Measurements from ENCODE around the gene KCNK15. TPM values are rescaled to one million over a fixed set of nuclear protein-coding genes. Genes with fewer than 3 reads are reported as not detected.

KCNK15 gene
- total RNA-seq, 4 donors from 2014 or later: 3.6 to 5.6 (median 5.0) TPM

- H3K27me3 ChIP-seq: peaks cover 0 to 43% (median 7%) of the 10 kb centered on the region in 4 donors
- no peak for DNase-seq (ENCODE audit: extremely low spot score)
- no peak overlapping the region for H3K27ac ChIP-seq (replicated peaks in 1 of 4)
- no peak overlapping the region for H3K4me3 ChIP-seq
- H3K9me3 ChIP-seq: no peaks in the 10 kb centered on the region
- H3K4me1 ChIP-seq: peaks cover 23 to 51% (median 48%) of the 10 kb centered on the region in 4 donors
- intact Hi-C loops (cut with DNase I): loop anchor here (10.0 kb wide), 1 partner anchor 217 kb away; the partner anchor contains the start of genes STK4 and TOMM34
- TF ChIP-seq EP300 (IDR thresholded peaks at IDR 0.05): no peak
- TF ChIP-seq POLR2A (IDR thresholded peaks at IDR 0.05; ENCODE audit: low read depth): no peak
- no peak for TF ChIP-seq CTCF (IDR thresholded peaks at IDR 0.05)
- no peak for TF ChIP-seq POLR2AphosphoS5 (IDR thresholded peaks at IDR 0.05)
- peaks cover 0 to 3% (median 0%) of the 10 kb centered on the region in 4 donors for H3K36me3 ChIP-seq
- WGBS: 64% methylated on average over 3 of the region's 3 CpGs
Observed at GRCh38 chr20:44748005-44748370, 2.3 kb downstream of the KCNK15 start.

- Histone ChIP-seq H3K4me3 (peak overlapping the region in 3 of 4 donors; percentile 9 to 32 (median 15)), H3K4me1 (peaks cover 23 to 42% (median 40%) of the 10 kb centered on the region in 4 donors), H3K36me3 (peaks cover 0 to 3% (median 0%) of the 10 kb centered on the region in 4 donors), H3K9me3 (no peaks in the 10 kb centered on the region), H3K27me3 (peaks cover 0 to 57% (median 7%) of the 10 kb centered on the region in 4 donors), H3K27ac (replicated peaks in 1 of 4) (no peak overlapping the region)
- no peak for DNase-seq (ENCODE audit: extremely low spot score)
- TF ChIP-seq CTCF (IDR thresholded peaks at IDR 0.05) (peak in 2 of 3 experiments; percentile 24 to 55), POLR2A (IDR thresholded peaks at IDR 0.05; ENCODE audit: low read depth) (no peak)
- WGBS: 40% methylated on average over 46 of the region's 73 CpGs
- intact Hi-C loops (cut with DNase I): no loop called here
Observed at GRCh38 chr20:44750081-44750805, 4.6 kb downstream of the KCNK15 start.

- WGBS: 69% methylated on average over 13 of the region's 17 CpGs
- Histone ChIP-seq H3K27me3 (peaks cover 0 to 68% (median 7%) of the 10 kb centered on the region in 4 donors), H3K4me1 (peaks cover 6 to 22% (median 19%) of the 10 kb centered on the region in 4 donors), H3K36me3 (peaks cover 0 to 3% (median 0%) of the 10 kb centered on the region in 4 donors), H3K9me3 (no peaks in the 10 kb centered on the region), H3K27ac (replicated peaks in 1 of 4) (no peak overlapping the region), H3K4me3 (no peak overlapping the region)
- TF ChIP-seq POLR2AphosphoS5 (IDR thresholded peaks at IDR 0.05): no peak
- no peak for TF ChIP-seq CTCF (IDR thresholded peaks at IDR 0.05)
- no peak for TF ChIP-seq POLR2A (IDR thresholded peaks at IDR 0.05; ENCODE audit: low read depth)
- no peak for TF ChIP-seq EP300 (IDR thresholded peaks at IDR 0.05)
- DNase-seq (ENCODE audit: extremely low spot score): no peak
- intact Hi-C loops (cut with DNase I): no loop called here
Observed at GRCh38 chr20:44752099-44752931, 6.7 kb downstream of the KCNK15 start.

- 53% methylated on average over 4 of the region's 7 CpGs for WGBS
- no peak for DNase-seq (ENCODE audit: extremely low spot score)
- H3K36me3 ChIP-seq: peaks cover 0 to 3% (median 0%) of the 10 kb centered on the region in 4 donors
- H3K27ac ChIP-seq (replicated peaks in 1 of 4): no peak overlapping the region
- no peak overlapping the region for H3K4me3 ChIP-seq
- H3K9me3 ChIP-seq: no peaks in the 10 kb centered on the region
- peaks cover 4 to 12% (median 9%) of the 10 kb centered on the region in 4 donors for H3K4me1 ChIP-seq
- H3K27me3 ChIP-seq: peaks cover 0 to 60% (median 6%) of the 10 kb centered on the region in 4 donors
- TF ChIP-seq CTCF (IDR thresholded peaks at IDR 0.05): no peak
- no peak for TF ChIP-seq POLR2AphosphoS5 (IDR thresholded peaks at IDR 0.05)
- no peak for TF ChIP-seq EP300 (IDR thresholded peaks at IDR 0.05)
- no peak for TF ChIP-seq POLR2A (IDR thresholded peaks at IDR 0.05; ENCODE audit: low read depth)
- intact Hi-C loops (cut with DNase I): no loop called here
Observed at GRCh38 chr20:44754554-44754953, 8.9 kb downstream of the KCNK15 start.
